Adrenal gland (tissue), 5 donors: ENCODE results near the gene PPP2R1A.

Experiments
- POLR2A ChIP-seq, 2 donors: fragments of 450-650 bp; IDR thresholded peaks; one replicate each; pipeline ENCODE4 v1.6.1; 2017; ENCODE audit warnings: antibody characterized with exemption in 2 of 2, mild to moderate bottlenecking in 2 of 2, moderate library complexity in 1 of 2
- TF ChIP-seq, protein P1 (sequence below), 6 experiments: fragments of 450-650 bp in 4 of 6; fragments of 200-600 bp in 2 of 6; sonication (generic) in 1 of 6; IDR thresholded peaks; 1 replicate in 5 of 6; 2 replicates in 1 of 6; pipeline versions ENCODE4 v1.5.1 to v1.8.0; 2016 to 2021; ENCODE audit warnings: antibody characterized with exemption in 6 of 6, mild to moderate bottlenecking in 2 of 6, moderate library complexity in 1 of 6
- donor health status: DM: no; HTN: no; CAD: no.

DNA sequence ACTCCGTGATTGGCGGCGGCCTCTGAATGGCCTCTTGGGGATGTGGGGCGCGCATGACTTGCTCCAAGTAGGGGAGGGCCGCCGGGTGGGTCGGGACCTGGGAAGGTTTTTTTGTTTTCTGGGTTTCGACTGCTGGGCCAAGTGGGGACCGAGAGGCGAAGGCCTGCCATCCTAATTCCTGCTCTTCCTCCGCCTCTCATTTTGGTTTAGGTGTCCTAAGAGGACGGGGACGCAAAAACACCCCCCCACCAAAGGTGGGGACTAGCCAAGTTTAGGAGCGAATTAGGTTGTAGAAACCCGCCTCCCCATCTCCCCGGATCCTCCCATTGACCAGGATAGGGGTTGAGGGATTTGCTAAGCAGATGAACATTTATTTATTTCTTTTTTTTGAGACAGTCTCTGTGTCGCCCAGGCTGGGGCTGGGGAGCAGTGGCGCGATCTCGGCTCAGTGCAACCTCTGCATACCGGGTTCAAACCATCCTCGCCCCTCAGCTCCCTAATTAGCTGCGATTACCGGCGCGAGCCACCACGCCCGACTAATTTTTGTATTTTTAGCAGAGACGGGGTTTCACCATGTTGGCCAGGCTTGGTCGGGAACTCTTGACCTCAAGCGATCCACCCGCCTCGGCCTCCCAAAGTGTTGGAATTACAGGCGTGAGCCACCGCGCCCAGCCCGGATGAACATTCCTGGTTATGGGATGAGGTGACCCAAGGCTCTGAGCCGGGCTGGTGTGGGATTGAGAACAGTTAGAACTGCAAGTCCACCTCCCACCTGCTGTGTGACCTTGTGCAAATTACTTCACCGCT is 838 bp downstream of the PPP2R1A start:
- TF ChIP-seq, protein P1, sequence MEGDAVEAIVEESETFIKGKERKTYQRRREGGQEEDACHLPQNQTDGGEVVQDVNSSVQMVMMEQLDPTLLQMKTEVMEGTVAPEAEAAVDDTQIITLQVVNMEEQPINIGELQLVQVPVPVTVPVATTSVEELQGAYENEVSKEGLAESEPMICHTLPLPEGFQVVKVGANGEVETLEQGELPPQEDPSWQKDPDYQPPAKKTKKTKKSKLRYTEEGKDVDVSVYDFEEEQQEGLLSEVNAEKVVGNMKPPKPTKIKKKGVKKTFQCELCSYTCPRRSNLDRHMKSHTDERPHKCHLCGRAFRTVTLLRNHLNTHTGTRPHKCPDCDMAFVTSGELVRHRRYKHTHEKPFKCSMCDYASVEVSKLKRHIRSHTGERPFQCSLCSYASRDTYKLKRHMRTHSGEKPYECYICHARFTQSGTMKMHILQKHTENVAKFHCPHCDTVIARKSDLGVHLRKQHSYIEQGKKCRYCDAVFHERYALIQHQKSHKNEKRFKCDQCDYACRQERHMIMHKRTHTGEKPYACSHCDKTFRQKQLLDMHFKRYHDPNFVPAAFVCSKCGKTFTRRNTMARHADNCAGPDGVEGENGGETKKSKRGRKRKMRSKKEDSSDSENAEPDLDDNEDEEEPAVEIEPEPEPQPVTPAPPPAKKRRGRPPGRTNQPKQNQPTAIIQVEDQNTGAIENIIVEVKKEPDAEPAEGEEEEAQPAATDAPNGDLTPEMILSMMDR (IDR thresholded peaks at IDR 0.05) = no peak
- TF ChIP-seq POLR2A (IDR thresholded peaks at IDR 0.05) = no peak
